Measurements from ENCODE around the gene CARD8. TPM values are rescaled to one million over a fixed set of nuclear protein-coding genes. Genes with fewer than 3 reads are reported as not detected.

The CARD8 gene
- total RNA-seq, 1 experiment from 2014 or later = 8.7 TPM

Other genes with a start within 250 kb of the CARD8 start
- gene CABP5, start 211.8 kb downstream of the CARD8 start, total RNA-seq (2014; rRNA removed) = not detected in 2 replicates
- 0.63 and 2.6 TPM in 2 replicates for gene PLA2G4C, start 145.1 kb downstream of the CARD8 start, total RNA-seq (2014; rRNA removed)
- 67.5 and 85.1 TPM in 2 replicates for gene LIG1, start 85.6 kb downstream of the CARD8 start, total RNA-seq (2014; rRNA removed)
- gene ZSWIM9, start 85.2 kb downstream of the CARD8 start, total RNA-seq (2014; rRNA removed) = 1.8 and 2.6 TPM in 2 replicates
- 0.29 and 0.40 TPM in 2 replicates for gene ZNF114, start 14.2 kb upstream of the CARD8 start, total RNA-seq (2014; rRNA removed)
- gene EMP3, start 69.6 kb upstream of the CARD8 start, total RNA-seq (2014; rRNA removed) = 31.9 and 38.1 TPM in 2 replicates
- gene TMEM143, start 108.0 kb upstream of the CARD8 start, total RNA-seq (2014; rRNA removed) = 1.3 and 7.1 TPM in 2 replicates
- not detected in 2 replicates for gene SYNGR4, start 108.5 kb upstream of the CARD8 start, total RNA-seq (2014; rRNA removed)
- gene KDELR1, start 135.6 kb upstream of the CARD8 start, total RNA-seq (2014; rRNA removed) = 90.2 and 101 TPM in 2 replicates
- gene GRIN2D, start 137.8 kb upstream of the CARD8 start, total RNA-seq (2014; rRNA removed) = 0.51 and 1.0 TPM in 2 replicates
- 33.2 and 46.7 TPM in 2 replicates for gene GRWD1, start 190.1 kb upstream of the CARD8 start, total RNA-seq (2014; rRNA removed)
- gene KCNJ14, start 199.7 kb upstream of the CARD8 start, total RNA-seq (2014; rRNA removed) = 1.4 and 2.2 TPM in 2 replicates
- gene CYTH2, start 213.5 kb upstream of the CARD8 start, total RNA-seq (2014; rRNA removed) = 50.5 and 58.6 TPM in 2 replicates